OCI-LY3 (cell line): ENCODE data around the gene ABI1.

Source experiments
- EZH2phosphoT487 ChIP-seq: fragments of 200-600 bp; shearing (Covaris generic); IDR thresholded peaks from 2 replicates; pipeline ENCODE4 v1.6.1; 2018; ENCODE audit warnings: antibody characterized with exemption, mixed run types, low read depth
- TF ChIP-seq, protein P1 (sequence below): fragments of 200-600, 300-600 bp; sonication (generic); IDR thresholded peaks from 2 replicates; pipeline ENCODE4 v1.5.1; 2014; ENCODE audit warnings: antibody characterized with exemption, low read length, low read depth

DNA sequence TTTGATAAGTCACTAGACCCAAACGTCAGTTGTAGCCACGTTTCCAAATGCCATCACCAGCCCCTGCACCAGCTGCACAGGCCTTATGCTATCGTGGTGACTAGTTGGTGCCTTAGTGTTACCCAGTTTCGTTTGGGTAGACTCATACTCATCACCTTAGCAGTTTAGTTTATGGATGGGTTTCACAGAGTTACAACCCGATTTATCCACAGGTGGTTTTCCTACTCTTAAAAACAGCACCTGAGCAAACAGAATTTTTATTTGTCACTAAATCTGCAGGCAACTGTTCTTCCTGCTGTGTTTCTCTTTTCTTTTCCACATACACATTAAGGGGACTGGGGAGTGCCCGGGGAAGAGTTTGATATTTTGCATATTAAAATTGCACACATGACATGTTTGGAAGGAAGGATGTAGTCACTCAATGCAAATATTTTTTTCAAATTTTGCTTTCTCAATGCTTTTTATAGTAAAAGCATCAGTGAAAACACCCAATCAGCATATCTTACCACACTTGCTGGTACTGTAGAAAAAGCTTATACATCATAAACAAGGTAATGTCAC is 121.6 kb downstream of the ABI1 start:
- TF ChIP-seq, protein P1, sequence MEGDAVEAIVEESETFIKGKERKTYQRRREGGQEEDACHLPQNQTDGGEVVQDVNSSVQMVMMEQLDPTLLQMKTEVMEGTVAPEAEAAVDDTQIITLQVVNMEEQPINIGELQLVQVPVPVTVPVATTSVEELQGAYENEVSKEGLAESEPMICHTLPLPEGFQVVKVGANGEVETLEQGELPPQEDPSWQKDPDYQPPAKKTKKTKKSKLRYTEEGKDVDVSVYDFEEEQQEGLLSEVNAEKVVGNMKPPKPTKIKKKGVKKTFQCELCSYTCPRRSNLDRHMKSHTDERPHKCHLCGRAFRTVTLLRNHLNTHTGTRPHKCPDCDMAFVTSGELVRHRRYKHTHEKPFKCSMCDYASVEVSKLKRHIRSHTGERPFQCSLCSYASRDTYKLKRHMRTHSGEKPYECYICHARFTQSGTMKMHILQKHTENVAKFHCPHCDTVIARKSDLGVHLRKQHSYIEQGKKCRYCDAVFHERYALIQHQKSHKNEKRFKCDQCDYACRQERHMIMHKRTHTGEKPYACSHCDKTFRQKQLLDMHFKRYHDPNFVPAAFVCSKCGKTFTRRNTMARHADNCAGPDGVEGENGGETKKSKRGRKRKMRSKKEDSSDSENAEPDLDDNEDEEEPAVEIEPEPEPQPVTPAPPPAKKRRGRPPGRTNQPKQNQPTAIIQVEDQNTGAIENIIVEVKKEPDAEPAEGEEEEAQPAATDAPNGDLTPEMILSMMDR: no peak
- TF ChIP-seq EZH2phosphoT487: no peak
